ENCODE data around the gene NPB. TPM values are rescaled to one million over a fixed set of nuclear protein-coding genes. Genes with fewer than 3 reads are reported as not detected.
A peak's percentile ranks its signal among the peaks of the same experiment; 100 is the strongest.

The NPB gene
- total RNA-seq, 6 experiments from 2014 or later: 0.12 to 1.5 (median 0.87) TPM; not detected in 2

- H3K27ac ChIP-seq: no peak within 1 kb of the TSS
- ATAC-seq (no peak), DNase-seq (no peak)
- intact Hi-C loops (cut with DNase I): loop anchor here in 1 of 2 donors (10.0 kb wide), 1 partner anchor 248 kb away; no protein-coding TSS in a partner anchor
- H3K4me1 ChIP-seq: no peaks in the 10 kb centered on the region
- no peak within 1 kb of the TSS for H3K4me3 ChIP-seq
- H3K36me3 ChIP-seq: no peaks in the 10 kb centered on the region
- no peaks in the 10 kb centered on the region for H3K27me3 ChIP-seq
- no CpG with 5 or more reads among the region's 13 CpGs for WGBS (ENCODE audit: insufficient coverage, low coverage, low lambda C conversion rate, missing lambda C conversion rate)
- H3K9me3 ChIP-seq: no peaks in the 10 kb centered on the region
- TF ChIP-seq CTCF (IDR thresholded peaks at IDR 0.05) (no peak), POLR2A (IDR thresholded peaks at IDR 0.05) (no peak)
Measured at GRCh38 chr17:81947189-81947588, 45.2 kb downstream of the NPB start, which contains the start of gene MYADML2. MYADML2 (minus strand) TSS chr17:81947233; CDS start chr17:81941741, 5,492 bp downstream.

GRCh38 chr17:81948635-81949378 is 46.8 kb downstream of the NPB start:
- Histone ChIP-seq H3K27ac (no peak overlapping the region), H3K9me3 (no peaks in the 10 kb centered on the region), H3K4me3 (no peak overlapping the region), H3K27me3 (no peaks in the 10 kb centered on the region), H3K36me3 (no peaks in the 10 kb centered on the region), H3K4me1 (no peaks in the 10 kb centered on the region)
- WGBS (ENCODE audit: insufficient coverage, low coverage, low lambda C conversion rate, missing lambda C conversion rate): 74% methylated on average over 8 of the region's 17 CpGs
- TF ChIP-seq POLR2A (IDR thresholded peaks at IDR 0.05): no peak
- ATAC-seq: peak in 1 of 4 donors; percentile 23
- DNase-seq: peak in 1 of 3 donors; percentile 48
- intact Hi-C loops (cut with DNase I): loop anchor here in 1 of 2 donors (10.0 kb wide), 1 partner anchor 246 kb away; no protein-coding TSS in a partner anchor

- no peak overlapping the region for H3K27ac ChIP-seq
- WGBS (ENCODE audit: insufficient coverage, low coverage, low lambda C conversion rate, missing lambda C conversion rate): 76% methylated on average over 7 of the region's 15 CpGs
- H3K36me3 ChIP-seq: no peaks in the 10 kb centered on the region
- H3K4me1 ChIP-seq: no peaks in the 10 kb centered on the region
- no peak for DNase-seq
- H3K9me3 ChIP-seq: no peaks in the 10 kb centered on the region
- no peaks in the 10 kb centered on the region for H3K27me3 ChIP-seq
- no peak for ATAC-seq
- H3K4me3 ChIP-seq: no peak overlapping the region
- intact Hi-C loops (cut with DNase I): no loop called here
- TF ChIP-seq POLR2A (IDR thresholded peaks at IDR 0.05): no peak
- TF ChIP-seq CTCF (IDR thresholded peaks at IDR 0.05): no peak
Measured at GRCh38 chr17:81950501-81950900, 48.5 kb downstream of the NPB start.

- Histone ChIP-seq H3K27ac (no peak overlapping the region), H3K27me3 (no peaks in the 10 kb centered on the region), H3K4me1 (no peaks in the 10 kb centered on the region), H3K4me3 (no peak overlapping the region), H3K9me3 (no peaks in the 10 kb centered on the region), H3K36me3 (no peaks in the 10 kb centered on the region)
- ATAC-seq (no peak), DNase-seq (no peak)
- 68% methylated on average over 13 of the region's 13 CpGs for WGBS (ENCODE audit: insufficient coverage, low coverage, low lambda C conversion rate, missing lambda C conversion rate)
- TF ChIP-seq POLR2A (IDR thresholded peaks at IDR 0.05): no peak
- no peak for TF ChIP-seq CTCF (IDR thresholded peaks at IDR 0.05)
- intact Hi-C loops (cut with DNase I): no loop called here
Measured at GRCh38 chr17:81951785-81952684, 50.0 kb downstream of the NPB start.

Other genes starting within 250 kb of the NPB start
- gene PDE6G, start 245.7 kb upstream of the NPB start, total RNA-seq: under 1 TPM in 4 of 6 experiments, not detected in 2; 0.40 to 0.93 (median 0.68) TPM
- 10 to 100 TPM in 5 of 6 experiments, 1 to 10 TPM in 1; 8.3 to 24.3 (median 14.6) TPM for gene OXLD1, start 235.6 kb upstream of the NPB start, total RNA-seq
- gene CCDC137, start 235.5 kb upstream of the NPB start, total RNA-seq: 10 to 100 TPM in 1 of 6 experiments, 1 to 10 TPM in 5; 5.5 to 35.0 (median 6.5) TPM
- gene ARL16, start 218.4 kb upstream of the NPB start, total RNA-seq: 10 to 100 TPM in 4 of 6 experiments, 1 to 10 TPM in 2; 5.3 to 16.8 (median 11.1) TPM
- gene HGS, start 218.2 kb upstream of the NPB start, total RNA-seq: 10 to 100 TPM; 30.6 to 46.3 (median 37.3) TPM
- 100 to 1,000 TPM in 2 of 6 experiments, 10 to 100 TPM in 4; 43.8 to 119 (median 59.3) TPM for gene MRPL12, start 198.9 kb upstream of the NPB start, total RNA-seq
- 10 to 100 TPM; 35.6 to 92.0 (median 72.7) TPM for gene SLC25A10, start 190.0 kb upstream of the NPB start, total RNA-seq
- gene GCGR, start 98.1 kb upstream of the NPB start, total RNA-seq: 100 to 1,000 TPM in 2 of 6 experiments, 10 to 100 TPM in 4; 39.5 to 146 (median 68.5) TPM
- gene MCRIP1, start 68.9 kb upstream of the NPB start, total RNA-seq: 10 to 100 TPM; 19.0 to 32.6 (median 25.7) TPM
- under 1 TPM in 3 of 6 experiments, not detected in 3; 0.27 to 0.62 (median 0.40) TPM for gene PPP1R27, start 67.2 kb upstream of the NPB start, total RNA-seq
- gene P4HB, start 41.7 kb upstream of the NPB start, total RNA-seq: 1,000 to 10,000 TPM in 5 of 6 experiments, 100 to 1,000 TPM in 1; 856 to 5,039 (median 1,455) TPM
- 100 to 1,000 TPM in 5 of 6 experiments, 10 to 100 TPM in 1; 92.4 to 162 (median 137) TPM for gene ARHGDIA, start 30.9 kb upstream of the NPB start, total RNA-seq
- gene ALYREF, start 10.7 kb upstream of the NPB start, total RNA-seq: 10 to 100 TPM; 11.6 to 20.3 (median 18.8) TPM
- gene ANAPC11, start 10.5 kb upstream of the NPB start, total RNA-seq: 100 to 1,000 TPM in 1 of 6 experiments, 10 to 100 TPM in 5; 54.3 to 101 (median 73.3) TPM
- gene PCYT2, start 9.2 kb downstream of the NPB start, total RNA-seq: 100 to 1,000 TPM in 1 of 6 experiments, 10 to 100 TPM in 5; 63.5 to 103 (median 89.3) TPM
- 10 to 100 TPM in 4 of 6 experiments, 1 to 10 TPM in 2; 7.4 to 15.0 (median 12.2) TPM for gene SIRT7, start 15.9 kb downstream of the NPB start, total RNA-seq
- 10 to 100 TPM in 2 of 6 experiments, 1 to 10 TPM in 4; 7.4 to 12.9 (median 9.2) TPM for gene MAFG, start 25.5 kb downstream of the NPB start, total RNA-seq
- 10 to 100 TPM in 1 of 6 experiments, 1 to 10 TPM in 5; 3.2 to 10.6 (median 5.1) TPM for gene PYCR1, start 35.1 kb downstream of the NPB start, total RNA-seq
- gene MYADML2, start 45.0 kb downstream of the NPB start, total RNA-seq: not detected
- 1 to 10 TPM; 1.2 to 7.6 (median 3.0) TPM for gene NOTUM, start 58.9 kb downstream of the NPB start, total RNA-seq
- 10 to 100 TPM; 24.4 to 55.6 (median 32.9) TPM for gene ASPSCR1, start 75.4 kb downstream of the NPB start, total RNA-seq
- 10 to 100 TPM; 27.3 to 81.1 (median 47.8) TPM for gene CENPX, start 120.6 kb downstream of the NPB start, total RNA-seq
- gene LRRC45, start 121.1 kb downstream of the NPB start, total RNA-seq: 10 to 100 TPM in 3 of 6 experiments, 1 to 10 TPM in 3; 4.9 to 15.6 (median 11.9) TPM
- gene RAC3, start 129.4 kb downstream of the NPB start, total RNA-seq: 1 to 10 TPM; 3.4 to 9.0 (median 5.4) TPM
- 1,000 to 10,000 TPM in 2 of 6 experiments, 100 to 1,000 TPM in 4; 389 to 1,607 (median 735) TPM for gene DCXR, start 135.5 kb downstream of the NPB start, total RNA-seq
- gene RFNG, start 149.6 kb downstream of the NPB start, total RNA-seq: 10 to 100 TPM; 29.9 to 53.3 (median 43.7) TPM
- 10 to 100 TPM; 46.5 to 93.5 (median 62.1) TPM for gene GPS1, start 149.7 kb downstream of the NPB start, total RNA-seq
- gene DUS1L, start 163.6 kb downstream of the NPB start, total RNA-seq: 100 to 1,000 TPM in 2 of 6 experiments, 10 to 100 TPM in 4; 61.8 to 115 (median 89.9) TPM
- 100 to 1,000 TPM in 4 of 6 experiments, 10 to 100 TPM in 2; 76.5 to 290 (median 217) TPM for gene FASN, start 196.0 kb downstream of the NPB start, total RNA-seq